Common myeloid progenitor, CD34-positive (primary cell): ENCODE measurements around the gene NPM3.

Experiments
- CTCF ChIA-PET: fragments of 350-600 bp; sonication (Branson Sonifier 250); formaldehyde crosslinking; loops from one replicate; lab custom pipeline; 2021; ENCODE audit warnings: antibody characterized with exemption; lab: Charles Lee
- POLR2A ChIA-PET: fragments of 350-600 bp; sonication (Branson Sonifier 250); formaldehyde crosslinking; loops from one replicate; lab custom pipeline; 2021; ENCODE audit warnings: antibody characterized with exemption; lab: Charles Lee
- DNase-seq, 3 donors: peaks; one replicate each; pipeline versions ENCODE4 v3.0.0 to v3.0.0-alpha.2; 2013
- H3K27ac ChIP-seq, 2 experiments: 1 replicate in 1 of 2; 2 replicates in 1 of 2; pipeline ENCODE4 v1.7.0; 2013; ENCODE audit warnings: inconsistent platforms in 2 of 2, low read length in 2 of 2, mild to moderate bottlenecking in 2 of 2, low read depth in 1 of 2, moderate library complexity in 1 of 2; ENCODE audit not compliant: severe bottlenecking in 2 of 2, insufficient read depth in 1 of 2, poor library complexity in 1 of 2
- H3K27me3 ChIP-seq, 5 experiments: replicated peaks in 2 of 5; 1 replicate in 3 of 5; 2 replicates in 2 of 5; pipeline versions ENCODE4 v1.6.1 to v1.7.0; 2013; ENCODE audit warnings: low read length in 4 of 5, mild to moderate bottlenecking in 2 of 5, moderate library complexity in 2 of 5, inconsistent platforms in 1 of 5; ENCODE audit not compliant: insufficient read depth in 5 of 5, control insufficient read depth in 4 of 5
- H3K36me3 ChIP-seq, 4 experiments: 1 replicate in 2 of 4; 2 replicates in 2 of 4; pipeline versions ENCODE4 v1.6.1 to v1.7.0; 2013; ENCODE audit warnings: low read length in 3 of 4, control low read depth in 1 of 4, mild to moderate bottlenecking in 1 of 4; ENCODE audit not compliant: control insufficient read depth in 4 of 4, insufficient read depth in 4 of 4
- H3K4me1 ChIP-seq, 4 experiments: 1 replicate in 3 of 4; 2 replicates in 1 of 4; pipeline versions ENCODE4 v1.6.1 to v1.7.1; 2013; ENCODE audit warnings: low read length in 3 of 4, mild to moderate bottlenecking in 3 of 4, control low read depth in 1 of 4, inconsistent platforms in 1 of 4, moderate library complexity in 1 of 4; ENCODE audit not compliant: control insufficient read depth in 4 of 4, insufficient read depth in 4 of 4; ENCODE audit errors: control extremely low read depth in 1 of 4
- H3K4me3 ChIP-seq, 7 experiments: 1 replicate in 4 of 7; 2 replicates in 3 of 7; pipeline versions ENCODE4 v1.5.1 to v1.7.0; 2013; ENCODE audit warnings: mild to moderate bottlenecking in 7 of 7, low read length in 6 of 7, moderate library complexity in 6 of 7, inconsistent platforms in 2 of 7, low read depth in 2 of 7, control low read depth in 1 of 7; ENCODE audit not compliant: insufficient read depth in 4 of 7, control insufficient read depth in 1 of 7; ENCODE audit errors: extremely low read depth in 1 of 7
- H3K9me3 ChIP-seq, 5 experiments: 1 replicate in 4 of 5; 2 replicates in 1 of 5; pipeline versions ENCODE4 v1.6.1 to v1.7.1; 2013; ENCODE audit warnings: low read length in 4 of 5, mild to moderate bottlenecking in 2 of 5, inconsistent platforms in 1 of 5, low read depth in 1 of 5, moderate library complexity in 1 of 5; ENCODE audit not compliant: control insufficient read depth in 4 of 5, insufficient read depth in 2 of 5; ENCODE audit errors: control extremely low read depth in 1 of 5
- WGBS: methylation state at CpG from one replicate; pipeline ENCODE4 v1.1.5; 2013; ENCODE audit not compliant: insufficient coverage; 5-methylcytosine and 5-hydroxymethylcytosine counted together

Gene NPM3

DNA sequence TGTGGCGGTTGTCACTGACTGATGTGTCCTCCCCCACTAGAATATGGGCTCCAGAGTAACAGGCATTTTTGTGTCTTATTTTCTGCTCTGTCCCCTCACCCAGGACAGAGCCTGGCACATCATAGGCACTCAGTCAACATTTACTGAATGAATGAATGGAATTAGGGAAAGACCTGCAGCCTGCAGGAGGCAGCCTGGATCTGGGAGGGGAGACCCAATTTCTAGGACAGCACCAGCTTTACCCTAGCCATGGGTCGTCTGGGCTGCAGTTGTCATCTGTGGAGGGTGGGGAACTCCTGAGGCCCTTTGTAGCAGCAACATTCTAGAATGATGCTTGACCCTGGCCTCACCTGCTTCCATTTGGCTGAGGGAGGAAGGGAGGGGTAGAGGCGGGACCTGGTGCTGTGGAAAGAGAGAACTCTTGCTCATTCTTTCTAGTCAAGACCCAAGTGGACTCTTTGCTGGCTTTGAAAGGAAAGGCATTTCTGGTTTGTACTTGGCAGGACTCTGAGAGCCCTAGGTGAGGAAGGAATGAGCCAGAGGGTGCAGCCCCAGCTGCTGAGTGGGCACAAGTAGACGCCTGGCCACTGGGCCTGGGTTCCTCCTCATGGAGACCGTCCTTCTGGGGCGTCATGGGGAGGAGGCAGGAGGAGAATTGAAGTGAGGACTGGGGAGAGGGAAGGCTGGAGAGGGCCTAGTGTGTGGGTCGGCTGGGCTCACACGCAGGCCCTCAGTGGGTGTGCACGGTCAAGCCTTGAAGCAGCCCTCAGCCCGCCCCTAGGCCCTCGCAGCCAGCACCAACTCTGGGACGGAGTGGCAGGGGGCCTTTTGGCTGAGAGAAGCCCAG is 16.3 kb downstream of the NPM3 start:
- Histone ChIP-seq H3K36me3 (no peaks in the 10 kb centered on the region), H3K27ac (no peak overlapping the region), H3K9me3 (no peaks in the 10 kb centered on the region), H3K4me1 (no peaks in the 10 kb centered on the region), H3K4me3 (no peak overlapping the region), H3K27me3 (peaks cover 2 to 76% (median 30%) of the 10 kb centered on the region in 5 experiments)
- 86% methylated on average over 11 of the region's 12 CpGs for WGBS
- ChIA-PET POLR2A (no interaction called here), CTCF (interaction anchor here (1.0 kb wide), 1 partner anchor 14 kb away, joined by 3 read pairs; no protein-coding TSS in a partner anchor)
- DNase-seq = no peak

DNA sequence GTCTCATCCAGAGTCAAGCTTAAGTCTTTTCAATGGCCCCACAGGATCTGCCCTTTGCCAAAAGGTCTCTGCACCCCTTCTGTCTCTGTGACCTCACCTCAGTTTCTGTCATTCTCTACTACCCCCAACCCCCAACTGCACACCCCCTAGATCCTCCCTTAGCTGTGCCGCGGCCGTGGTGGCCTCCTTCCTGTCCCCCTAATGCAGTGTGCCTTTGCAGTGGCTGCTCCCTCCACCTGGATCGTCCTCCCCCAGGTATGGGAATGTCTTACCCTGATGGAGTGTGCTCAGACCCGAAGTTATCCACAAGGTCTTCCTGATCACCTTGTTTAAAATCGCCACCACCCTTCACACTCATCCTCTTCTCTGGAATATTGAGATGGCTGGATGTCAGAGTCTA is 16.9 kb downstream of the NPM3 start:
- Histone ChIP-seq H3K27ac (no peak overlapping the region), H3K36me3 (no peaks in the 10 kb centered on the region), H3K4me3 (no peak overlapping the region), H3K9me3 (no peaks in the 10 kb centered on the region), H3K4me1 (no peaks in the 10 kb centered on the region), H3K27me3 (peaks cover 2 to 69% (median 27%) of the 10 kb centered on the region in 5 experiments)
- ChIA-PET POLR2A (no interaction called here), CTCF (interaction anchor here (1.4 kb wide), 1 partner anchor 9 kb away, joined by 3 read pairs; no protein-coding TSS in a partner anchor)
- DNase-seq = no peak
- 54% methylated on average over 4 of the region's 6 CpGs for WGBS

DNA sequence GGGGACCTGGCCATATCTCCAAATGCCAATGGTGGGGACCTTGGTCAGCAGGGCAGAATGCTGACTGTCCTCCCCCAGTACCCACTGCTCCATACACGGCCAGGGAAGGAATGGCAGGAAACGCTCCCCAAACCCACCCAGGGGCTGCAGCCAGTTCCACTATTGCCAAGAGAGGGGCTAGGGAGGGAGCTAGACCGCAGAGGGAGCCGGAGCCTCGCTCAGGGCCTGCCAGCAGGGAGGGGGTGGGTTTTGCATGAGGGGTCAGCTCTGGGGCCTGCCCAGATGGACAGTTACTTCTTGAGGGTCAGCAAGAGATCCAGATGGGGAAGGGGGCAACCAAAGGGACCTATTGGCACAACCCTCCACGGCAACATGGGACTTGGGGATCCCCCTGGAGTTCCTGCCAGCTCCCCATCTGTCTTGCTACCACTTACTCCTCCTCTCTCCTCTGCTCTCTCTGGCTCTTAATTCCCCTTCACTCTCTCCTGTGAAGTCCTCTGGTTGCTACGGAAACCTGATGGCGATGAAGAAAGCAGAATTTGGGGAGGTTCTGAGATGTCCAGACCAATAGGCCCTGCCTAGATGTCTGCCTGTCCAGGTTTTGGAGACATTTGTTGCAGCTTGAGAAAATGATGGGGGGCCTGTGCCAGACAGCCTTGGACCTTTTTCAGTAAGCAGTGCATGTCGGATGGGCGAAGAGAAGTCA is 20.0 kb downstream of the NPM3 start:
- WGBS = 92% methylated on average over 4 of the region's 10 CpGs
- Histone ChIP-seq H3K4me1 (no peaks in the 10 kb centered on the region), H3K4me3 (no peak overlapping the region), H3K36me3 (no peaks in the 10 kb centered on the region), H3K9me3 (no peaks in the 10 kb centered on the region), H3K27me3 (peaks cover 0 to 45% (median 28%) of the 10 kb centered on the region in 5 experiments), H3K27ac (no peak overlapping the region)
- ChIA-PET CTCF (no interaction called here), POLR2A (no interaction called here)
- no peak for DNase-seq

DNA sequence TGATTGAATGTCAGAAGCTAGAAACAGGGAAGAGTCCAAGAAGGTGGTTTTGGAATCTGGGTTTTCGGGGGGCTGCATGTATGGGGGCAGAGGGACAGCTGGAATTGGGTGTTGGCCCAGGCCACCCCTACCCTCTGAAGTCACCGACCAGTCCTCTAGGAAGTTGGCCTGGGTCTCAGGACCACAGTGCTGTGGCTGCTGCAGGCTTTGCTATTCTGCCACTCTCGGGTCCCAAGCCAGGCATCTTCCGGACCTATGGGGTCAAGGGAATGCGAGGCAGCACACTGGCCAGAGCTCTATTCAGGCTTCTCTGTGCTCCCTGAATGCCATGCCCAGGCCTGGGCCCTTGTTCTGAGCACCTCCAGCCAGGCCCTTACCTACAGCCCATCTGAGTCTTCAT is 20.5 kb downstream of the NPM3 start:
- ChIA-PET CTCF (no interaction called here), POLR2A (no interaction called here)
- no peak overlapping the region for H3K27ac ChIP-seq
- no peaks in the 10 kb centered on the region for H3K36me3 ChIP-seq
- H3K9me3 ChIP-seq = no peaks in the 10 kb centered on the region
- WGBS = 100% methylated on average over 5 of the region's 5 CpGs
- H3K27me3 ChIP-seq = peaks cover 0 to 39% (median 28%) of the 10 kb centered on the region in 5 experiments
- no peak for DNase-seq
- no peak overlapping the region for H3K4me3 ChIP-seq
- no peaks in the 10 kb centered on the region for H3K4me1 ChIP-seq

DNA sequence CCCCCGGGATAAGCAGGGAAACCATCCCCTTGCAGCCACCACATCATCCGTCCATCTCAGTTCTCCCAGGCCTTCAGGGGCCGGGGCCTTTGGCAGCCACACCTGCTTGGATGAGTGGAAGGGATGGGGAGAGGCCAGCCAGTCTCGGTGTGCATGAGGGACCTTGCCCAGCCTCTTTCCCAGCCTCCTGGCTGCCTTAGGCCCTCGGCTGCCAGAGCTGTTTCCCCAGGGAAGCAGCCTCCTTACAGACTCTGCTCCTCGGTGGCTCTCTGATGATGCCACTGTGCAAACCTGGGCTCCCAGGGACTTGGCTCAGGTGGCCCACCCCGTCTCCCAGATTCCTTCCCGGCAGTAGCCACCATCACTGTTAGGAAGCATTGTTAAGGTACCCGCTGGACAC is 22.0 kb downstream of the NPM3 start:
- 100% methylated on average over 5 of the region's 9 CpGs for WGBS
- H3K9me3 ChIP-seq = no peaks in the 10 kb centered on the region
- H3K4me3 ChIP-seq = no peak overlapping the region
- H3K4me1 ChIP-seq = no peaks in the 10 kb centered on the region
- H3K27me3 ChIP-seq = peaks cover 0 to 24% (median 18%) of the 10 kb centered on the region in 5 experiments
- DNase-seq = no peak
- ChIA-PET POLR2A (no interaction called here), CTCF (no interaction called here)
- H3K27ac ChIP-seq = no peak overlapping the region
- H3K36me3 ChIP-seq = no peaks in the 10 kb centered on the region

DNA sequence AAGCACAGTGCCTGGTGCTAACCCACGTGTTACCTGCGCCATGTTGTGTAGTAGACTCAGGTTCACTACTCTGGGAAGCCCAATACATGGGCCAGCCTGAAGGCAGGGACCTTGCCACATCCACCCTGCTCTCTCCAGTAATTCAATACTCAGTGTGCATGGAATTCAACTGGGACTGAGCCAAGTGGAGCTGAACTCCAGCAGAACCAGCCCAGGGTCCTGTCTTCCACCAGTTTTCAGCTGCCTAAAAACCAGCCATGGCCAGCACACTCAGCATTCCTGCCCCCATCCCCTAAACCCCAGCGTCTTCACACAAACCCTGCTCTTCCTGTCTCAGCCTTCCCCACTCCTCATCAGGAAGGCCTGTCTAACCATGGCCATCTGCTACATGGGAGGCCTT is 22.7 kb downstream of the NPM3 start:
- Histone ChIP-seq H3K4me1 (no peaks in the 10 kb centered on the region), H3K4me3 (no peak overlapping the region), H3K27me3 (peaks cover 0 to 17% (median 14%) of the 10 kb centered on the region in 5 experiments), H3K27ac (no peak overlapping the region), H3K36me3 (no peaks in the 10 kb centered on the region), H3K9me3 (no peaks in the 10 kb centered on the region)
- ChIA-PET CTCF (no interaction called here), POLR2A (no interaction called here)
- 65% methylated on average over 2 of the region's 3 CpGs for WGBS
- DNase-seq = no peak
